Tibial nerve (tissue), 3 donors: ENCODE data around the gene FAM227B.

Experiments
- CTCF ChIP-seq, 5 experiments: fragments of 200-600 bp in 3 of 5; fragments of 450-650 bp in 2 of 5; sonication (generic) in 3 of 5; IDR thresholded peaks; one replicate each; pipeline ENCODE4 v1.5.1; 2016 to 2019; ENCODE audit warnings: antibody characterized with exemption in 5 of 5, mild to moderate bottlenecking in 3 of 5, moderate library complexity in 2 of 5
- POLR2A ChIP-seq, 2 donors: fragments of 450-650 bp; IDR thresholded peaks; one replicate each; pipeline ENCODE4 v1.6.1; 2017; ENCODE audit warnings: antibody characterized with exemption in 2 of 2, mild to moderate bottlenecking in 2 of 2, moderate library complexity in 2 of 2

- TF ChIP-seq CTCF (IDR thresholded peaks at IDR 0.05) (no peak), POLR2A (IDR thresholded peaks at IDR 0.05) (no peak)
Observed at GRCh38 chr15:49410641-49411040, 210.0 kb downstream of the FAM227B start.
